Measurements from ENCODE around the gene MYOM1. TPM values are rescaled to one million over a fixed set of nuclear protein-coding genes. Genes with fewer than 3 reads are reported as not detected.

The MYOM1 gene
- total RNA-seq, 2 experiments from 2014 or later, result 2.4 to 3.8 TPM

DNA sequence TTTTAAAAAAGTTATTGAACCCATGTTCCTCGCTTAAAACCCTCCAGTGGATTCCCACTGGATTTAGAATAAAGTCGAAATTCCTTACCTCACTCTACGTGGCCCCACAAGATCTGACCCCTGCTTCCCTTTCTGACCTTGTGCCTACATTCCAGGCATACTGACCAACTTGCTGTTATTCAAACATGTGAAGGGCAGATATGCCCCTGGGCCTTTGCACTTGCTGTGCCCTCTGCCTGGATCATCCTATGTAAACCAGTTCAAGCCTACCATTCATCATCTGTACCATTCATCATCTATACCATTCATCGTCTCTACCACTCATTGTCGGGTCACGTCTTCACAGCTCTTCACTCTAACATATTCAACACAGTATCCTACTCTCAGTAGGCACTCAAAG is 165.6 kb downstream of the MYOM1 start:
- Histone ChIP-seq H3K4me3 (ENCODE audit: low read depth, low read length, poor library complexity, severe bottlenecking) (no peak overlapping the region), H3K4me1 (ENCODE audit: insufficient read depth, low read length, poor library complexity, severe bottlenecking) (no peaks in the 10 kb centered on the region), H3K9me2 (ENCODE audit: insufficient read depth, low read length) (no peaks in the 10 kb centered on the region), H3K4me2 (ENCODE audit: low read length) (no peak overlapping the region), H3K36me3 (ENCODE audit: insufficient read depth, low read length) (no peaks in the 10 kb centered on the region), H3K9me3 (ENCODE audit: low read length) (no peaks in the 10 kb centered on the region), H3K79me2 (ENCODE audit: insufficient read depth, low read depth, low read length) (no peaks in the 10 kb centered on the region), H4K20me1 (ENCODE audit: insufficient read depth, low read length) (no peaks in the 10 kb centered on the region), H3K27ac (ENCODE audit: low read depth, low read length, poor library complexity, severe bottlenecking) (no peak overlapping the region), H2AFZ (ENCODE audit: low read length) (no peak overlapping the region)
- intact Hi-C loops (cut with micrococcal nuclease; ENCODE audit: unreplicated experiment), result no loop called here
- TF ChIP-seq, protein P1, sequence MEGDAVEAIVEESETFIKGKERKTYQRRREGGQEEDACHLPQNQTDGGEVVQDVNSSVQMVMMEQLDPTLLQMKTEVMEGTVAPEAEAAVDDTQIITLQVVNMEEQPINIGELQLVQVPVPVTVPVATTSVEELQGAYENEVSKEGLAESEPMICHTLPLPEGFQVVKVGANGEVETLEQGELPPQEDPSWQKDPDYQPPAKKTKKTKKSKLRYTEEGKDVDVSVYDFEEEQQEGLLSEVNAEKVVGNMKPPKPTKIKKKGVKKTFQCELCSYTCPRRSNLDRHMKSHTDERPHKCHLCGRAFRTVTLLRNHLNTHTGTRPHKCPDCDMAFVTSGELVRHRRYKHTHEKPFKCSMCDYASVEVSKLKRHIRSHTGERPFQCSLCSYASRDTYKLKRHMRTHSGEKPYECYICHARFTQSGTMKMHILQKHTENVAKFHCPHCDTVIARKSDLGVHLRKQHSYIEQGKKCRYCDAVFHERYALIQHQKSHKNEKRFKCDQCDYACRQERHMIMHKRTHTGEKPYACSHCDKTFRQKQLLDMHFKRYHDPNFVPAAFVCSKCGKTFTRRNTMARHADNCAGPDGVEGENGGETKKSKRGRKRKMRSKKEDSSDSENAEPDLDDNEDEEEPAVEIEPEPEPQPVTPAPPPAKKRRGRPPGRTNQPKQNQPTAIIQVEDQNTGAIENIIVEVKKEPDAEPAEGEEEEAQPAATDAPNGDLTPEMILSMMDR (conservative IDR thresholded peaks at IDR 0.05; ENCODE audit: low read length), result no peak
- TF ChIP-seq EZH2phosphoT487 (IDR thresholded peaks at IDR 0.05; ENCODE audit: borderline replicate concordance, low read depth, low read length), result no peak
- CTCF ChIA-PET (ENCODE audit: unreplicated experiment), result no interaction called here
- POLR2A ChIA-PET, result no interaction called here
- DNase-seq (ENCODE audit: low spot score), result no peak
- no TSS peak for BruUV-seq (replicated peaks)

DNA sequence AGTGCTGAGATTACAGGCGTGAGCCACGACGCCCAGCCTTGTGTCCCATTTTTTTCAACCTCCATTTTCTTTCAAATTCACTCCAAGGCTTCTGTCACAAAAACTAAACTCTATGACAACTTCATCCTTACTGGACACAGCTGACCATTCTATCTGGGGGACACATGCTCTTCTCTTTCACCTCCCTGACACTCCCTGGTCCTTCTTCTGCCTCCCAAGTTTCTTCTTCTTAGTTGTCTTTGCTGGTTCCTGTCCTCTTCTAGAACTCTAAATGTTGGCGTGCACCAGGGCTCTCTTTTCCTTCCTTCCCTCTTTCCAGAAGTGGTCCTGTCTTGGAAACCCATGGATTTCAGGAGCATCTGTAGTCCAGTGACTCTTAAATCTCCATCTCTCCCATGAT is 166.7 kb downstream of the MYOM1 start:
- Histone ChIP-seq H3K79me2 (ENCODE audit: insufficient read depth, low read depth, low read length) (no peaks in the 10 kb centered on the region), H3K9me2 (ENCODE audit: insufficient read depth, low read length) (no peaks in the 10 kb centered on the region), H3K4me3 (ENCODE audit: low read depth, low read length, poor library complexity, severe bottlenecking) (no peak overlapping the region), H4K20me1 (ENCODE audit: insufficient read depth, low read length) (no peaks in the 10 kb centered on the region), H2AFZ (ENCODE audit: low read length) (no peak overlapping the region), H3K27ac (ENCODE audit: low read depth, low read length, poor library complexity, severe bottlenecking) (no peak overlapping the region), H3K4me2 (ENCODE audit: low read length) (no peak overlapping the region), H3K4me1 (ENCODE audit: insufficient read depth, low read length, poor library complexity, severe bottlenecking) (no peaks in the 10 kb centered on the region), H3K36me3 (ENCODE audit: insufficient read depth, low read length) (no peaks in the 10 kb centered on the region), H3K9me3 (ENCODE audit: low read length) (no peaks in the 10 kb centered on the region)
- DNase-seq (ENCODE audit: low spot score), result no peak
- BruUV-seq (replicated peaks), result no TSS peak
- ChIA-PET POLR2A (interaction anchor here (0.6 kb wide), 1 partner anchor 97 kb away, joined by 3 read pairs; no protein-coding TSS in a partner anchor), CTCF (ENCODE audit: unreplicated experiment) (no interaction called here)
- TF ChIP-seq, protein P1 (conservative IDR thresholded peaks at IDR 0.05; ENCODE audit: low read length), result no peak
- no peak for TF ChIP-seq EZH2phosphoT487 (IDR thresholded peaks at IDR 0.05; ENCODE audit: borderline replicate concordance, low read depth, low read length)
- intact Hi-C loops (cut with micrococcal nuclease; ENCODE audit: unreplicated experiment), result no loop called here

DNA sequence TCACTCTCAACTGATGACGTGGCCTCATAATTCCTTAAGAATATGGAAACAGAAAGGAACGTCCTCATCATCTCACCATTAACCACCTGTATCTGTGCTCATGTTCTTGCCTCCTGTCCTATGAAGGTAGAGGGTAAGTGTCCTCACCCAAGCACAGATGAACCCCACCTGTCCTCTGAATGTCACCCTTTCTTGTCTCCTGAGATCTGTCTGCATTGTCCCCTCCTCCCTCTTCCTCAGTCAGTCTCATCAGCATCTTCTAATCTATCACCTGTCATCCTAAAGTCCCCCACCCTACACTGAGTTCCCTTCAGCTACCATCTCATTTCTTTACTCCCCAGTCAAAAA is 167.4 kb downstream of the MYOM1 start:
- H3K4me2 ChIP-seq (ENCODE audit: low read length), result no peak overlapping the region
- intact Hi-C loops (cut with micrococcal nuclease; ENCODE audit: unreplicated experiment), result no loop called here
- no peaks in the 10 kb centered on the region for H3K9me2 ChIP-seq (ENCODE audit: insufficient read depth, low read length)
- H3K36me3 ChIP-seq (ENCODE audit: insufficient read depth, low read length), result no peaks in the 10 kb centered on the region
- no peak overlapping the region for H3K27ac ChIP-seq (ENCODE audit: low read depth, low read length, poor library complexity, severe bottlenecking)
- no peaks in the 10 kb centered on the region for H3K9me3 ChIP-seq (ENCODE audit: low read length)
- no peak for TF ChIP-seq EZH2phosphoT487 (IDR thresholded peaks at IDR 0.05; ENCODE audit: borderline replicate concordance, low read depth, low read length)
- TF ChIP-seq, protein P1 (conservative IDR thresholded peaks at IDR 0.05; ENCODE audit: low read length), result no peak
- no peaks in the 10 kb centered on the region for H3K79me2 ChIP-seq (ENCODE audit: insufficient read depth, low read depth, low read length)
- DNase-seq (ENCODE audit: low spot score), result no peak
- POLR2A ChIA-PET, result interaction anchor here (0.7 to 0.9 kb wide), 2 partner anchors 16 to 38 kb away, joined by 4 to 8 read pairs; no protein-coding TSS in a partner anchor
- H2AFZ ChIP-seq (ENCODE audit: low read length), result no peak overlapping the region
- CTCF ChIA-PET (ENCODE audit: unreplicated experiment), result no interaction called here
- H3K4me1 ChIP-seq (ENCODE audit: insufficient read depth, low read length, poor library complexity, severe bottlenecking), result no peaks in the 10 kb centered on the region
- no TSS peak for BruUV-seq (replicated peaks)
- H3K4me3 ChIP-seq (ENCODE audit: low read depth, low read length, poor library complexity, severe bottlenecking), result no peak overlapping the region
- no peaks in the 10 kb centered on the region for H4K20me1 ChIP-seq (ENCODE audit: insufficient read depth, low read length)
